NCI-H526 (cell line): ENCODE results near the gene DIAPH2.
"Not testable (repeated sequence)": the region's sequence is repeated elsewhere in the genome, so short reads cannot be mapped to it uniquely, and the experiment has no call there.

Experiments
- DNase-seq, 2 experiments: peaks; one replicate each; lab custom pipeline; 2025; lab: John Stamatoyannopoulos, UW

Gene DIAPH2

GRCh38 chrX:97389761-97390192 is 705.1 kb downstream of the DIAPH2 start:
- DNase-seq: no peak

DNA sequence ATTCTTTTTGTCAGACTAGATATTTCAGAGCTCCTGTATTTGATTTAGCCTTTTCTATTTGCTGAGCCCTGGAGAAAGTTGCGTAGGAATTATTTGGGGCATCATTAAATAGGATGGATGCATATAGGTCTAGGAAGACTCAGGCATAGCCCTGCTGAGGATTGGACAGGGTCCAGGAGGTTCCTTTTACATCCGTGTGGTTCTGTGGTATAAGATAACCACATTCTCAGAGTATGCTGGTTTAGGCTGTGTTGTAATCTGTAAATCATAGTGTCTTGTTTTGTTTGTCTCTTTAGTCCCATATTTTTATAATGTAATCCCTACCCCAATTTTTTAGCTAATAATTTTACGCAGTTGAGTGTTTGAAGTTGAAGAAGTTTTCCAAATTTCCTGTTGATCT is 712.7 kb downstream of the DIAPH2 start:
- no peak for DNase-seq

DNA sequence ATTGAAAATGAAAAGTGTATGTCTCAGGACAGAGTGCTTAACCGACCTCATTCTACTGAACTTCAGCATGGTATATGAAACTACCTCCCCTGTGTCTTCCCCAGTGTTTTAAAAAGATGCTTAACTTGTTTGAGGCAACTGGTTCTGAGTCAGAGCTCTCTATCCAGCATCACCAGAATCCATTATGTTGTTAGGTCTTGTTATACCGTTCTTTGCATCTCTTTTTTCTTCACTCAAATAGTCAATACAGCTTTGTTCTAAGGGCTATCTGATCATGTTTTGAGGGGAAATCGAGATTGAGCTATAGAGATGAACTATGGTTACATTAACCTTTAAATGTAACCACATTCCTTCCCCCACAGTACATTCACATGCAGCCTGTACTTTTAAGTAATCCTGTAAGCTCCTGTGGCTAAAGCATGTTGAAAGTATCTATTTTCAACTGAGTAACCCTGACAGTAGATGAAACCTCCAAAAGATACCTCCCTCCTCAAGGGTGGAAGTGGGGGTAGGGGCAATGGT is 713.4 kb downstream of the DIAPH2 start:
- DNase-seq: no peak

DNA sequence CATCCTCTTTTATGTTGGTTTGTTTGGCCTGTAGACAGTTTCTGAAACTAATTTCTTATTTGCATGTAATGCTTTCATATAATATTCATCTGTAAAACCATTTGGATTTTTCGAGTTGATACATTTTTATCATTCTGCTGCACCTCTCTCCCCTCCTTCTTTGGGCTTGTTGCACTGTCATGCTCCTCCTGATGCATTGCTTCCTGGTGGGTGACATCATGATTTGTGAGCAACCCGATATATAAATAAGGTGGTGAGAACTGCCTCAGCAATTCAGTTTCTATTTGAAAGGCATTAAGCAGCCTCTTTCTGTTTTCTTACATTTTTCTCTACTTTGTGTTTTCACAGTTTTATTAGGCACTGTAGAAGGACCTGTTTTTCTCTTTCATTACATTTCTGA is 714.8 kb downstream of the DIAPH2 start:
- DNase-seq: no peak

GRCh38 chrX:97400492-97400891 is 715.9 kb downstream of the DIAPH2 start:
- no peak for DNase-seq

- DNase-seq: no peak
These were observed 716.5 kb downstream of the DIAPH2 start for GRCh38 chrX:97401154-97401553.

DNA sequence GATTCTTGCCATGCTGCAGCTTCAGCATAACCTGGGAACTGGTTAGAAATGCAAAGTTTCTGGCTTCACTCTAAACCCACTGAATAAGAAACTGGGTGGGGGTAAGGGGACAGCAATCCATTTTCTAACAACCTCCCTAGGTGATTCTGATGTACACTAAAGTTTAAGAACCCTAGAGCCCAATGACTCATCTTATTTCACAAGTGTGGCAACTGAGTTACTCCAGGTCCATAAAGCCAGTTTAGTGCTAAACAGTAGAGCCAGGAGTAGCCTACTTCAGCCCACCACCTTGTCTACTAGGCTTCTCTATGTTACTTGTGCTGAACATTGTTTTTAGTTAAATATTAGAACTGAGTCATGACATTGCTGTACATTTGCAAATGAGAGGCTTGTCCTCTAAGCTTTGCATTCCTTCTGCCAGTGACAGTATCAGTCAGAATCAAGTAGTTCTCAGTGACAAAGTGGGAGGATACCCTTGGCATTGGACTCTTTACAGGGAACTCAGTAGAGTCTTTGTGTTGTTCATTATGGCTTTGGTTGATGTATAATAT is 717.0 kb downstream of the DIAPH2 start:
- no peak for DNase-seq

GRCh38 chrX:97402333-97402732 is 717.7 kb downstream of the DIAPH2 start:
- DNase-seq: no peak

DNA sequence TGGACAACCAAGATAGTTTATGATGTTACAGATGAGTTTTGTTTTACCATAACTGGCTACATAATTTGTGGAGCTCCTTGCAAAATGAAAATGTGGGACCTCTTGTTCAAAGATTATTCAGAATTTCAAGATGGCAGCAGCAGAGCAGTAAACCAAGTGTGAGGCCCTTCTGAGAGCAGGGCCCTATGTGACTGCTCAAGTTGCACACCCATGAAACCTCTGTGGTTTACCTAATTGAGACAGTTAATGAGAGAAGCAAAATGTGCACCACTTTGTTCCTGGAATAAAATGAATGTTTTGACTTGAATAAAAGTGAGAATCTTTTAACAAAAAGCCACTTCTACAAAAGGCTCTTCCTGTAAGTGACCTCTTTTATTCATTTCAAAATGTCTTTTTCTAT is 718.3 kb downstream of the DIAPH2 start:
- no peak for DNase-seq

DNA sequence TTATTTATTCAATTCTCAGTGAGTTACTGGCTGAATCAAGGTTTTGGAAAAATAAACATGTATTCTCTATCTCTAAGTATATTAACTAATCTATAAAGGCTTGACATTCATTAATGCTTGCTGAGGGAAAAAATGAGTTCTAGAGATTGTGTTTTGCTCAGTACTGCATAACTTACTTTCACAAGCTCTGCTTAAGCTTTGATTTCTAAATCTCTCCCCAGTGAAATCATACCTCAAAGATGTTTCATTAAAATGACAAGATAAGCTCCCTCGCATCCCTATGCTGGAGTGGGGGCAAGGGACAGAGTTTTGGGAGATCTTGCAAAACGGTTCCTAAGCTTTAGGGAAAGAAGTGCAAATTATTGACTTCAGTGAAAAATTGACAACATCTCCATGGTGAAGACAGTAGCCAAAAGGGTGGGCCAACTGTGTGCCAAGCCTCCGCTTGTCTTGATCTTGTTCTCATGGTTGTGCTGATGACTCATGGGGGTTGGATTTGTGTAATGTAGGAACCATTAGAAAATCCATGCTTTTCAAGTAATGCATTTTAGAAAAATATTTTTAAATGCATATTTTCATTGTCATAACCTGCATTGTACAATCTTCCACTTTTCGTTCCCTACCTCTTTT is 720.5 kb downstream of the DIAPH2 start:
- DNase-seq: no peak

- not testable (repeated sequence) for DNase-seq
These were observed 725.2 kb downstream of the DIAPH2 start for GRCh38 chrX:97409632-97410415.

- DNase-seq: no peak
These were observed 731.8 kb downstream of the DIAPH2 start for GRCh38 chrX:97416461-97416860.

- DNase-seq: no peak
These were observed 744.5 kb downstream of the DIAPH2 start for GRCh38 chrX:97429101-97429500.

- DNase-seq: no peak
These were observed 746.6 kb downstream of the DIAPH2 start for GRCh38 chrX:97431281-97431680.

DNA sequence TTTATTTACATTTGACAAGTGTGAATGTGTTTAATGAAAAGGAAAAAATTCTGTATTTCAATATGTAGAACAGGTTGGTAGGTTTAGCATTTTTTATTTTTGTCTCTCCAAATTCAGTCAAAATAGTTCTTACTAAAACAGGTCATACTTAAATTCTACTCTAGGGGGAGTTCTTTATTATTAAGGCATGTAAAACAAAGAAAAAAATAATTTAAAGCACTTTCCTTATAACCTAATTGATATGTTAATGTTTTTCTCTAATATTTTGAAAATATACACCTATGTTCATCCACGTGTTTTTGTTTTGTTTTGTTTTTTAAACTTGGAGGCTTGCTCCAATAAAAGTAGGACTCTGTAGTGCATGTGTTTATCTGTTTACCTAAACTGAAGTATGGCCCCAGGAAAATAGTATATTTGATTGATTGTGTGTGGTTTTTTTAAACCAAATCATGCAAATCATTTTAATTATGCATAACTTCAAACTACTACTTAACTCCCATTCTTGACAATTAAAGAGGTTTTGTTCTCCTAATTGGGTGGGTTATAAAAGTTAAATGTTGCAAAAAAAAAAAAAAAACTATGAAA is 761.7 kb downstream of the DIAPH2 start:
- DNase-seq: peak in 1 of 2 experiments; percentile 9

- no peak for DNase-seq
These were observed 762.7 kb downstream of the DIAPH2 start for GRCh38 chrX:97447306-97447705.

GRCh38 chrX:97452283-97452682 is 767.6 kb downstream of the DIAPH2 start:
- no peak for DNase-seq

DNA sequence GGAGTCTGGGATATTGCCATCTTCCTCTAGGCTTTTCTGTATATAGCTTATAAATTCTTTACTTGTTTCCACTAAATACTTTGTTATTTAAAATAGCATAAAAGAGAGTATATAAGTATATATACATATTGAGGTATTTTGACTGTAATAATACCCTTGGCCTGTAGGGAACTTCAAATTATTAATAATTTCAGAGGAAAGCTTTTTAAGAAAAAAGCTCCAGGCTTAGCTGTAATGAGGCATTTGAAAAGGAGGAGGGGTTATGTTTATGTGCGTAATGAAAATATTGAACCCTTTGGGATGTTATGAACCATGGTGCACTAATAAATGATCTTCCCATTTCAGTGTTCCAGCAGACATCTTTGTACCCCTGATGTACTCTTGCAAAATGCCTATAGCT is 777.1 kb downstream of the DIAPH2 start:
- DNase-seq: no peak

- no peak for DNase-seq
These were observed 786.4 kb downstream of the DIAPH2 start for GRCh38 chrX:97471071-97471470.

DNA sequence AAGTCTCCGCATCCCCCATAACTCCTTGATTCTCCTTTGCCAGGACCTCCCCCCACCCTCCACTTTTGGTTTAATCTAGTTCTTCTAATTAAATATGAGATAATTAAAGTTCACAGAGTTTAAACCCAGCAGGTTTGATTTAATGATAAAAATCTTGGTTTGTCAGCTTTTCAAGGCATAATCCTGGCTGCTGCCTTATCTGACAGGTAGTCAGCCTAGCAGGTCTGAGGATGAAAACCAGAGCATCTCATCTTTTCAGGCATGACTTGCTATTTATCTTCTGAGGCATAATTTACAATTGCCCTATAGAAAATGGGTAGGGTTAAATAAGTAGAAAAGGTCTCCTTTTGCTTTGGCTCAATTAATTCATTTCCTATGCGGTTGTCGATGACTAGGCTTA is 790.3 kb downstream of the DIAPH2 start:
- DNase-seq: no peak

DNA sequence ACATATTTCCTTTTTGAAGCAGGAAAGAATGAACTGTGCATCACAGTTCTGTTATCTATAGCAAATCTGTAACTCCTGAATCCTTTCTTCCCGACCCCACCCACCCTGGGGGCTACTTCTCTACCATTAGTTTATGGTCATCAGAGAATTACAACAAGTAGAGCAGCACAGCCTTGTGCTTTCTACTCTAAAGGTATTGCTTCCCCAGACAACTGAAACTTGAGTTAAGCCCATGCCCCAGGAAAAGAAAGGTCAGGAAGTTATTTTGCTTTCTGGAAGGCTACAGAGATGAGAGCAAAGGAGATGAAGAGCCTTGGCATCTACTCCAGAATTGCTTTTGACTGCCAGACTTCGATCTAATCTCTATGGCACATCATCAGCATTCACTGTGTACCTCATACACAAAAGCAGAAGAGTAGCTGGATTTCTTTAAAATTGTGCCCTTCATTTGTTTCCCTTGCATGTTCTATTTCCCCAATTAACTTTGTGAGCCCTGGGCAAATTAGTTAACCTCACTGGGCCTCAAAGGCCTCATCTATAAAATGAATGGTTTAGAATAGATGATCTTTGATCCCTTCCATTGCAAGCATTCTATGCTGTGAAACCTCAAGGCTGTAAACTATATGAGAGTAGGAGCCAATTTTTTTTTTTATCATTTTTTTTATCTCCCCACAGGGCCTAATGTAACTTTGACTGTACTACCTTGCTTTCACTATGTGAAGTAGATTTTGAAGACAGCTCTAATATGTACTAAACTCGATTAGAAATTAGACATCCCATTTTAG is 794.7 kb downstream of the DIAPH2 start:
- no peak for DNase-seq

DNA sequence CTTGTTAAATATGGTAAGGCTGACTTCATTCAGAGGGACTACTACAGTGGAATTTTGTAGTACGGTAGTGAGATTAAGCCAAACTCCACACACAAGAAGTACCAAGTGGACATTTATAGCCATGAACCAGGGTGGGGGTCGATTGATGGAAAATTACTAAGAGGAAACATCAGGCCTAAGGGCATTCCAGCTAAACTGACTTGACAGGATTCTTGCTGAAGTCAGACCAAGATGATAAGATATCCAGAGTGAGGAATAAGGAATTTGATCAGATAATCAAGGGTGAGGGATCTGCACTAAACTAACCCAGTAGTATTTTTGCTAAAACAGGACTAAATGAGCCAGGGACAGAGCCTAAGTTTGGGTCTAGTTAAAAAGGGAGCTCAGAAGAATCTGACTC is 796.6 kb downstream of the DIAPH2 start:
- no peak for DNase-seq
